ENCODE data around the gene TPM3.
A peak's percentile ranks its signal among the peaks of the same experiment; 100 is the strongest.

TPM3 gene

DNA sequence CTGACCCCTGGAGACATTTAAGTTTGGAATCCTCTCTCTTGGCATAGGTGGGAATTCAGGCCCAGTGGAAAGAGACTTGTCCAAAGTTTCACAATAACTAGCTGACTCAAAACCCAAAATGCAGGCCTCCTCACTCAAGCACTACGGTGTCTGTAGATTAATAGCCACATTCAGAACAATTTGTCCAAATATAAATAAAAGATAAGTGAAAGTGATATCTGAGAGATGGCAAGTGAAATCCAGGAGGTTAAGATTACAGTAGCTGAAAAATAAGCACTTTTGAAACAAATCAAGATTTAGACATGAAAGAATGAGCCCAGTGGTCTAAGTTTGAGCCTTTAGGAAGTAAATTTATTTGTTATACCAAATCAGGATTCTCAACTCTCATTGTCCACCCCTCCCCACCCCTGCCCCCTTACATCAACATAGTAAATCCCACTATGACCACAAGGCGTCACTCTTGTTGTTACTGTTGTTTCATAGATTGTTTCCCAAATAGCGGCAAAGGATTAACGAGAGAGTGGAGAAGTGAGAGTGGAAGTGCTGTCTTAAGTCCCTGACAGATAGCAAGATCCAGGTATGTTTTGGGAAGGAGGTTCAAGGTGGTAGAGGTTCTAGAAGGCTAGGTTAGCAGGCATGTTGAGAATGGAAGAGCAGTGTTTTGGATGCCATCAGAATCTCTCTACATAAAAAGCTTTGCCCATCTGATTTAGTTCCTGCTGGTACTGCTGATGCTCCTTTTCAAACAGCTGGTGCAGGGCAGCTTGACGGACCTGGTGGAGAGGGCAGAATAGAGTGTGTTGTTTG is 7.1 kb upstream of the TPM3 start:
- Mint-ChIP-seq H3K27ac (ENCODE audit: low read depth) (no peak overlapping the region), H3K4me3 (no peak overlapping the region), H3K4me1 (no peaks in the 10 kb centered on the region), H3K9me3 (no peaks in the 10 kb centered on the region), H3K36me3 (ENCODE audit: insufficient read depth) (no peaks in the 10 kb centered on the region), H3K27me3 (peaks cover 16% of the 10 kb centered on the region)
- ATAC-seq (replicated peaks; ENCODE audit: extremely low read depth, poor library complexity, severe bottlenecking), result peak; percentile 54
- peak in 1 of 2 donors; percentile 19 for DNase-seq (ENCODE audit: low spot score in 2 of 2)

DNA sequence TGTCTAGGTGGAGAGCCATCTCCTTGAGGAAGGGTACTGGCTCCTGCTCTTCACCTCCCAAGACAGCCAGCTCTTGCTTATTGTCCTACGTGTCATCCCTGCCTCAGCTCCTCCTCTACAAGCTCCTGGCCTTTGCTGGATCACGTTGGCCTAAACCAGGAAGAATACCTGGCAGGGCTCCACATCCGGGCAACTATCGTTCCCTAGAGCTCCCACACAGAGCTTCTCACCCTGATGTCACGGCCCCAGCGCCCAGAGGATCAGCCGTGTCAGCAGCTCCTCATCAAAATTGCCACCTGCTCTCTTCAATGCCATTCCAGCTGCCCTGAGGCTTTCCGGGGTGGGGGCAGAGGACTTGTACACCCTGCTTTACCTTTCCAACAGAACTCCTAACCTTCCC is 1.9 kb upstream of the TPM3 start:
- DNase-seq (ENCODE audit: low spot score in 2 of 2) (no peak), ATAC-seq (replicated peaks; ENCODE audit: extremely low read depth, poor library complexity, severe bottlenecking) (no peak)
- Mint-ChIP-seq H3K4me1 (no peaks in the 10 kb centered on the region), H3K36me3 (ENCODE audit: insufficient read depth) (no peaks in the 10 kb centered on the region), H3K9me3 (no peaks in the 10 kb centered on the region), H3K27ac (ENCODE audit: low read depth) (no peak overlapping the region), H3K27me3 (peaks cover 44% of the 10 kb centered on the region), H3K4me3 (no peak overlapping the region)

DNA sequence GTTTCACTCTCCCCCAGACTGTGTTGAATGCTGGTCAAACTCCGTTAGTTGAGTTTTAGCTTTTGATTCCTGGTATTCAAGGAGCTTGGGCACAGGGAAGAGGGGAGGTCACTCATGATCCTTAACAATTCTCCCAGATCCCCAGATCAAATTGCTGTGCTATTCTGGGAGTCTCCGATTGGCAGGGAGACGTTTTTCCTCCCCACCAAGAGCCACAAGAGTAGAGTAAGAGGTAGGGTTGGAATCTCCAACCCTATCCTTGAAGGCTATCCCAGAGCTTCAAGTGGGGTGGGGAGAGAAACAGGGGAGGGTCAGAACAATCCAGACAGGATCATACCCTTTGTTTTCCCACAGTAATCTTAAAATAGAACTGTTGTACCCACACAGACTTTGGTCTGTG is 576 bp upstream of the TPM3 start:
- ATAC-seq (replicated peaks; ENCODE audit: extremely low read depth, poor library complexity, severe bottlenecking), result no peak
- Mint-ChIP-seq H3K9me3 (no peaks in the 10 kb centered on the region), H3K36me3 (ENCODE audit: insufficient read depth) (no peaks in the 10 kb centered on the region), H3K27ac (ENCODE audit: low read depth) (no peak overlapping the region), H3K4me3 (no peak overlapping the region), H3K4me1 (no peaks in the 10 kb centered on the region), H3K27me3 (peaks cover 52% of the 10 kb centered on the region)
- DNase-seq (ENCODE audit: low spot score in 2 of 2), result no peak

DNA sequence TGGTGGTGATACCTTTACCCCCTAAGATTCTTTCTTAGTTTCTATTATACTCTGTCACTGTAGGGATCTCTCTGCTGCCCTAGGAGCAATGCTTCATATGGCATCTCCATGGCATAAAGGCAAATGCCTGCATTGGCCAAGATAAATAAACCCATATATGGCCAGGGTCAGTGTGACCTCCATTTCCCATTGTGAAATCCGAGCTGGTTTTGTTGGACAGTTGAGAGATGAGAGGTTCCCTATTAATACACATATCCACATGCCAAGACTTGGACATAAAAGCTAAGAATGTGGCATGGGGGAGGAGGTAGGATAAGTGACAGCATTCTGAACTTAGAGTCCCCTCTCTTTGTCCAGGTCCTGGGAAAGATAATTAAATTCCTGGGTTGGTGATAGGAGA is 1.4 kb downstream of the TPM3 start:
- no peak for DNase-seq (ENCODE audit: low spot score in 2 of 2)
- no peaks in the 10 kb centered on the region for H3K36me3 Mint-ChIP-seq (ENCODE audit: insufficient read depth)

DNA sequence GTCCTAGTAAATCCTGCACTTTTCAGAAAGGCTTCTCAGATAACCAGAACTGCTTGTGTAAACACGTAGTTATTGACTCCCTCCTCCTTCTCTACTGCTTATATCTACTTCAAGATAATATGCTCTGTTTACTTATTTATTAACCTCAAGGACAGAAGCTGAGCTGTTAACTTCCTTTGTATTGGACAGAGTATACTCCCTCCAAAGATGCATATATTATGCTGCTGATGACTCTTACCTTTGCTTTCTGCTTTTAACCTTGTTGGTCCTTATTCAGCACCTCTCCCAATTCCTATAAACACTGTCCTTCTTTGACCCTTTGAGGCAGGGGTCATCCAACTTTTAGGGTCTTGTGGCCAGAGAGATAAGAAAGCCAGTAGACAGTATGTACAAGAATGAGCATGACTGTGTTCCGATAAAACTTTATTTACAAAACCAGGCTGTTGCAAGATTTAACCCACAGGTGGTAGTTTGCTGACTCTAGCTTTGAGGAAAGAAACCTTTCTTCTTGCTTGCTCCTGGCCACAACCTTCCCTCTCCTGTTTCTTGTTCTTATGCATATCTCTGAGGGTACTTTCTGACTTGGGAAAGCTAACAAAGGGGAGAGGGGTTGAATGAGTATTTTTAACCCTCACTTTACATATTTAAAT is 4.9 kb downstream of the TPM3 start:
- Mint-ChIP-seq H3K9me3 (no peaks in the 10 kb centered on the region), H3K4me3 (no peak overlapping the region), H3K4me1 (peaks cover 13% of the 10 kb centered on the region), H3K27me3 (peaks cover 20% of the 10 kb centered on the region), H3K27ac (ENCODE audit: low read depth) (no peak overlapping the region), H3K36me3 (ENCODE audit: insufficient read depth) (peaks cover 15% of the 10 kb centered on the region)
- no peak for ATAC-seq (replicated peaks; ENCODE audit: extremely low read depth, poor library complexity, severe bottlenecking)
- DNase-seq (ENCODE audit: low spot score in 2 of 2), result no peak

More for the DNA sequence above, 1.4 kb downstream of the TPM3 start:
- Mint-ChIP-seq H3K27ac (ENCODE audit: low read depth) (no peak overlapping the region), H3K9me3 (no peaks in the 10 kb centered on the region), H3K4me1 (no peaks in the 10 kb centered on the region), H3K27me3 (peaks cover 55% of the 10 kb centered on the region), H3K4me3 (no peak overlapping the region)
- no peak for ATAC-seq (replicated peaks; ENCODE audit: extremely low read depth, poor library complexity, severe bottlenecking)

DNA sequence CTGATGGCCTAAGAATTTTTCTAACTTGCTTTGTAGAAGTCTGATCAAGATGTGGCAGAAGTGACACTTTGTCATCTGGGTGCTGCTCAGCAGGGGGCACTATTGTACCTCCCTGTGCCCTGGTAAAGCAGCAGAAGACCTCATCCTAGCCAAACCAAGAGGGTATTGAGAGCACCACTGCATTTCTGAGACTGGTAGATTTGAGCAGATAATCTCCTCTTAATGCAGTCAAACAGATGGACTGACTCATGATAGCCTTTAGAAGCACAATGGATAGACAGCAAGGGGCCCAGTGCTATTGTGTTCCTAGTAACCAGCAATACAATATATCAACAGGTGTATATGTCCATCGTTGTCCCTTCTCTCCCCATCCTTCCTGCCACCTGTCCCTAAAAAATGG is 5.7 kb downstream of the TPM3 start:
- Mint-ChIP-seq H3K4me3 (no peak overlapping the region), H3K36me3 (ENCODE audit: insufficient read depth) (peaks cover 22% of the 10 kb centered on the region), H3K4me1 (peaks cover 21% of the 10 kb centered on the region), H3K27me3 (peaks cover 12% of the 10 kb centered on the region), H3K27ac (ENCODE audit: low read depth) (no peak overlapping the region), H3K9me3 (no peaks in the 10 kb centered on the region)
- peak; percentile 33 to 41 for DNase-seq (ENCODE audit: low spot score in 2 of 2)
- no peak for ATAC-seq (replicated peaks; ENCODE audit: extremely low read depth, poor library complexity, severe bottlenecking)

DNA sequence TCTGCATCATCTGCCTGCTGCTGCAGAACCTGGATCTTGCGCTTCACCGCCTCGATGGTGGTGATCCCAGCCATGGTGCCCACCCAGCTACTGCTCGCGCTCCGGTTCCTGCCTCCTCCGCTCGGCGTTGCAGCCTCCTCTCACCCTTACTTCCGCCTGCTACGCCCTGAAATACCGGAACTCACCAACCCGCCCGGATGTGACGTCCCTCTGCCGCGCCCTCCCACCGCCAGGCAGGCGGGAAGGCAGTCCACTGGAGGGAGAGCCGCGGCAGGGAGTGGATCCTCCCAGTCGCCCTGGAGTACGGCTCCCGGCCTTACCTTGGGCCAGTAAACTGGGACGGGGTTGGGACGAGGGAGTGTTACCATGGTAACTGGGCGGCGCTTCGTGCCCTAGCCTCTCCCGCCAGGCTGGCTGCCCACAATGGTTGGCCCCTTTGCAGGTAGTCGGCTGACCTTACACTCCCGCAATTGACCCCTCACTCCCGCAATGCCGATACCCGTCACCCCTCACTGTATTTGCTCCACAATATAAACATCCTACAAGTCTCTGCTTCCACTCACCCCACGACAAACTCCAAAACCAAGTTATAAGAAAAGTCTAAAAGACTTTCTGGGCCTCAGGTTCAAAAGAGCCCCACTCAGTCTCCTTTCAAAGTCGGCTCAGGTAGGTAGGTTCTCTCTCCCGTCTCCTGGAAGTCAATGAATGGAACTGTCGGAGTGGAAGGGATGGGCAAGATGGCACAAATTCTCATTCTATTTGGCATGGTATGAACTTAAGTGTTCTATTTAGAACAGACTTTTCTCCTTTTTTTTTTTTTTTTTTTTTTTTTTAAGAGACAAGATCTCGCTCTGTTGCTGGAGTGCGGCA is 8.6 kb downstream of the TPM3 start:
- H3K4me3 Mint-ChIP-seq, result peak overlapping the region; percentile 96
- no peaks in the 10 kb centered on the region for H3K9me3 Mint-ChIP-seq
- DNase-seq (ENCODE audit: low spot score in 2 of 2), result peak; percentile 89 to 90
- peak overlapping the region; percentile 95 for H3K27ac Mint-ChIP-seq (ENCODE audit: low read depth)
- ATAC-seq (replicated peaks; ENCODE audit: extremely low read depth, poor library complexity, severe bottlenecking), result peak; percentile 90
- peaks cover 48% of the 10 kb centered on the region for H3K4me1 Mint-ChIP-seq
- peaks cover 12% of the 10 kb centered on the region for H3K27me3 Mint-ChIP-seq
- H3K36me3 Mint-ChIP-seq (ENCODE audit: insufficient read depth), result peaks cover 33% of the 10 kb centered on the region

DNA sequence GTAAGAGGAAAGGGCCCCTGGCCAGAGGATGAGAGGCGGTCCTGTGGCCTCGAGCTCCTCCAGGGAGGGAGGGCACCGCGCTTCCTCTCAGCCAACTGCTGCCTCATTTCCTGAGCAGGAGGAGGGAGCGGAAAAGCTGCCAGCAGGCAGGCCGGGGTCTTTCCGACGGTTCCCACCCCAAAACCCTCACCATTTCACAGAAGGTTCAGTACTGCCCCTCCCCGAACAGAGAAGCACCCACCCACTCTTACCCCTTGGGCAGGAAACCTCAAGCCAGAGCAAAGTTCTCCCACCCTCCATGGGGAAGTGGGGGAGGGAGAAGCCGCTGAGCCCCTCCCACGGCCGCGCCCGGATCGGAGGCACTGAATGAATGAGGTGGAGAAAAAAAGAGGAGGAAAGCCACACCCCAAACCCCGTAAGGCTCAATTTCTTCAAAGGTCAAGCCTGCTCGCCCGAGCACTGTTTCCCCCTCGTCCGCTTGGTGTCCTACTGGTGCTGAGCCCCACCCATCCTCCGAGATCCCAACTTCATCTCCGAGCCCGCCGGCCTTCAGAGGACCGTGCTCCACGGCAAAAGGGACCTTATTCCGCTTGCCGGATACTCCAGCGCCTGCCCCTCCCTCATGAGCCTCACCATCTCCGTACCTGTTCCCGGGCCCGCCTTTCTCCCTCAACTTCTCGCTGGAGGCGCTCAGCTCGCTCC is 9.4 kb downstream of the TPM3 start:
- H3K27me3 Mint-ChIP-seq, result peaks cover 4% of the 10 kb centered on the region
- H3K9me3 Mint-ChIP-seq, result no peaks in the 10 kb centered on the region
- peaks cover 56% of the 10 kb centered on the region for H3K4me1 Mint-ChIP-seq
- H3K4me3 Mint-ChIP-seq, result peak overlapping the region; percentile 96
- peak overlapping the region; percentile 95 for H3K27ac Mint-ChIP-seq (ENCODE audit: low read depth)
- ATAC-seq (replicated peaks; ENCODE audit: extremely low read depth, poor library complexity, severe bottlenecking) (peak; percentile 55), DNase-seq (ENCODE audit: low spot score in 2 of 2) (peak; percentile 22 to 41)
- peaks cover 33% of the 10 kb centered on the region for H3K36me3 Mint-ChIP-seq (ENCODE audit: insufficient read depth)

DNA sequence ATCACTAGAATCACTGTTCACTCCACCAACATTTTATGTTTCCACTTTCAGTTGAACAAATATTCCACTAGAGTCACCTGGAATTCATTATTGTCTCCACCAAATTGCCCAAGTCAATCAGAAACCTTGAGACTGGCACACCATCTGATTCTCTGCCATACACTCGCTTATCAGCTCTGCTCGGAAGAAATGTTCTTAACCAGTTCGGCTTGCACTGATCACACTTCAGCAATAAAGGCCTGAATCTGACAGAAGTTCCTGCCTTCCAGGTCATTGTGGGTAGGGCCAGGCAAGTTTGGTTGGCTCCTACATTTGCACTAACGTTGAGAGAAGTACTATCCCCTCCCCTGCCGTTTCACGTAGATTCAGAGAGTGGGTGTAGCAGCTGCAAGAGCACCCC is 10.0 kb downstream of the TPM3 start:
- ATAC-seq (replicated peaks; ENCODE audit: extremely low read depth, poor library complexity, severe bottlenecking), result no peak
- no peaks in the 10 kb centered on the region for H3K9me3 Mint-ChIP-seq
- peak overlapping the region; percentile 96 for H3K4me3 Mint-ChIP-seq
- H3K27ac Mint-ChIP-seq (ENCODE audit: low read depth), result peak overlapping the region; percentile 95
- no peaks in the 10 kb centered on the region for H3K27me3 Mint-ChIP-seq
- H3K4me1 Mint-ChIP-seq, result peaks cover 62% of the 10 kb centered on the region
- H3K36me3 Mint-ChIP-seq (ENCODE audit: insufficient read depth), result peaks cover 38% of the 10 kb centered on the region
- DNase-seq (ENCODE audit: low spot score in 2 of 2), result no peak

DNA sequence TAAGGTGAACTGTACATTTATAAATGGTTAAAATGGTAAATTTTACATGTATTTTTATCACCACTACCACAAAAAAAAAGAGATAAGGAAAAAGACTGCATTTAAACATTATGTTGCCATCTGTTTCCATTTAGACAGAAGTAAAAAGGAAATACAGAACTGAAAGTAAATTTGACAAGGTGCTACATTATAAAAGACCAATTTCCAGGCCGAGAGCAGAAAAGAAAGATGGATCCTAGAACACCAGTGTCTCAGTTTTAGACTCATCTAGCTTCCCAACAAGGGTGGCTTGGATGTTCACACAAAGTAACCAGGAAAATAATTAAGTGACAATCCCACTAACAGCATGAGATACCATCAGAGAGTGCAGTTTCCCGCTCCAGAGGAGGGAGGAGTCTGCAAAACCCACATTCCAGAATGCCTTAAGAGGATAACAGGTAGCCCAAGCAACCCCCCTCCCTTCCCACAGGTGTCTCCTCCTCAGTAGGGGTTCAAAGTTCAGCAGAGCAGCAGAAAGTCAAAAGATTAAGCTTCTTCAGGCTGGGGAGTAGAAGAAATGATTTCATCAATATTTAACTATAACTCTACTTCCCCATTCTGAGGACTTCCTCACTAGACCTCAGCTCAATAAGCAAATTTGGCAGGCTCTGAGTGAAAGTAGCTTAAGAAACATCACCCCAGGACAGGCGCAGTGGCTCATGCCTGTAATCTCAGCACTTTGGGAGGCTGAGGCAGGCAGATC is 11.8 kb downstream of the TPM3 start:
- H3K27ac Mint-ChIP-seq (ENCODE audit: low read depth), result peak overlapping the region; percentile 95
- peaks cover 51% of the 10 kb centered on the region for H3K36me3 Mint-ChIP-seq (ENCODE audit: insufficient read depth)
- ATAC-seq (replicated peaks; ENCODE audit: extremely low read depth, poor library complexity, severe bottlenecking) (no peak), DNase-seq (ENCODE audit: low spot score in 2 of 2) (no peak)
- peaks cover 77% of the 10 kb centered on the region for H3K4me1 Mint-ChIP-seq
- H3K27me3 Mint-ChIP-seq, result no peaks in the 10 kb centered on the region
- H3K9me3 Mint-ChIP-seq, result no peaks in the 10 kb centered on the region
- peak overlapping the region; percentile 96 for H3K4me3 Mint-ChIP-seq

DNA sequence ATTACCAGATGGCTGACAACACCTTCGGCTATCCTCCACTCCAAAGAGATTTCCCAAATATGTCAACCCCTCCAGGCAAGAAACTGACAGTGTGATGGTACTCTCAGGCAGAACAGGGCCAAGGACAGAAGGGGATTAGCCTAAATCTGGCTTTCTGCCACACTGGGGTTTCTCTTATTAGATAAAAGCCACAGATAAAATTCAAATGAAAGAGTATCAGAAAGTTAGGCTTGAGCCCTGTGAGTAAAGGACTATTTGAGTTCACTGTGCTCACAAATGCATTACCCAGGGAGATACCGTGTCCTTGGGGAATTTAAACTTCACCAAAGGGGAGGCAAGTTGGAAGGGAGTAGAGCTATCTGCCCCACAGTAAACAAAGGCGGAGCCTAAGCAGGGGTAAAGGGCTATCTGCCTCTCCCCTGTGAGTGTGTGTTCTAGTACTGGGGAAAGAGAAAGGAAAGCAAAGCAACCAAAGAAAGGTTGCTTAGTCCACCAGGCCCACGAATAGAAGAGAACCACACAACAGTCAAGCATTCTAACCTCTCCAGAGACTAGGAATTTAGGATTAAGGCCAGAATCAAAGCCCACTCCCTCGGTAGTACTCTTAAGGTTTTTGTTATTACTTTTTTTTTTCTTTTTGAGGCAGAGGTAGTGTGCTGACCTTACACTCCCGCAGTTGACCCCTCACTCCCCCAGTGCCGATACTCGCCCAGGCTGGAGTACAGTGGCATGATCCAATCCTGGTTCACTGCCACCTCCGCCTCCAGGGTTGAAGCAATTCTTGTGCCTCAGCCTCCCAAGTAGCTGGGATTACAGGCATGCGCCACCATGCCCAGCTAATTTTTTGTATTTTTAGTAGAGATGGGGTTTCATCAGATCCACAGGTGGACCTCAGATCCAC is 12.7 kb downstream of the TPM3 start:
- Mint-ChIP-seq H3K4me1 (peaks cover 83% of the 10 kb centered on the region), H3K27me3 (no peaks in the 10 kb centered on the region), H3K4me3 (peak overlapping the region; percentile 96), H3K36me3 (ENCODE audit: insufficient read depth) (peaks cover 57% of the 10 kb centered on the region), H3K27ac (ENCODE audit: low read depth) (peak overlapping the region; percentile 95), H3K9me3 (no peaks in the 10 kb centered on the region)
- DNase-seq (ENCODE audit: low spot score in 2 of 2) (no peak), ATAC-seq (replicated peaks; ENCODE audit: extremely low read depth, poor library complexity, severe bottlenecking) (no peak)

Measured in central memory CD8-positive, alpha-beta T cell (primary cell).